GM12878 (cell line): ENCODE results near the gene FBXO38. TPM values are rescaled to one million over a fixed set of nuclear protein-coding genes. Genes with fewer than 3 reads are reported as not detected.

Source experiments
- ATAC-seq: fragments of 200-7000 bp; cut with Tn5 transposase; 3 replicates; pipeline ENCODE4 v1.9.1; 2020; ENCODE audit warnings: mild to moderate bottlenecking, moderate library complexity
- BruUV-seq: library from RNA; stranded (reverse); fragments of 400-500 nt; replicated peaks from 2 replicates; lab custom pipeline; 2021; lab: Mats Ljungman, UMichigan
- CTCF ChIA-PET: fragments of 300-600 bp; sonication (Branson Sonifier 250); formaldehyde crosslinking; extraction: SDS; loops from one replicate; lab custom pipeline; 2021; ENCODE audit warnings: inconsistent platforms; lab: Yijun Ruan, JAX
- POLR2A ChIA-PET: fragments of 350-600 bp; formaldehyde crosslinking; extraction: SDS; loops from one replicate; lab custom pipeline; 2021; ENCODE audit warnings: inconsistent platforms; lab: Charles Lee
- RAD21 ChIA-PET: fragments of 300-600 bp; sonication (Branson Sonifier 250); formaldehyde crosslinking; loops from one replicate; lab custom pipeline; 2023; ENCODE audit warnings: antibody characterized with exemption; ENCODE audit not compliant: unreplicated experiment; lab: Charles Lee
- SMC1A ChIA-PET: fragments of 300-600 bp; sonication (Branson Sonifier 250); formaldehyde crosslinking; loops from one replicate; lab custom pipeline; 2023; ENCODE audit not compliant: unreplicated experiment, uncharacterized antibody; lab: Charles Lee
- DNase-seq: peaks from one replicate; pipeline ENCODE4 v3.0.0-alpha.2; 2011; ENCODE audit warnings: low read depth, low spot score
- FAIRE-seq: peaks from 3 replicates; lab custom pipeline; 2011; peaks lifted over from hg19 to GRCh38; lab: Jason Lieb, UNC
- H2AFZ ChIP-seq: 2 replicates; pipeline ENCODE4 v1.6.0; 2011; ENCODE audit warnings: low read depth, low read length, control low read depth; ENCODE audit not compliant: control insufficient read depth
- H3K27ac ChIP-seq: 2 replicates; pipeline ENCODE4 v1.5.1; 2011; ENCODE audit warnings: control low read depth; ENCODE audit not compliant: control insufficient read depth, insufficient read depth
- H3K27me3 ChIP-seq, 2 experiments: replicated peaks in 1 of 2; 2 replicates each; pipeline versions ENCODE4 v1.6.0 to v1.6.1; 2011; ENCODE audit warnings: low read length in 1 of 2; ENCODE audit not compliant: control insufficient read depth in 2 of 2, insufficient read depth in 2 of 2
- H3K36me3 ChIP-seq, 2 experiments: 2 replicates each; pipeline ENCODE4 v1.5.1; 2011; ENCODE audit warnings: low read length in 1 of 2; ENCODE audit not compliant: control insufficient read depth in 2 of 2, insufficient read depth in 2 of 2
- H3K4me1 ChIP-seq: 2 replicates; pipeline ENCODE4 v1.6.1; 2011; ENCODE audit warnings: mild to moderate bottlenecking, low read length, moderate library complexity, mixed read lengths; ENCODE audit not compliant: control insufficient read depth, insufficient read depth
- H3K4me2 ChIP-seq: 2 replicates; pipeline ENCODE4 v1.6.0; 2011; ENCODE audit warnings: control low read depth; ENCODE audit not compliant: control insufficient read depth, insufficient read depth
- H3K4me3 ChIP-seq: fragments of 200-600 bp; sonication (generic); 2 replicates; pipeline ENCODE4 v1.5.1; 2016
- H3K79me2 ChIP-seq: 2 replicates; pipeline ENCODE4 v1.6.0; 2011; ENCODE audit warnings: low read length; ENCODE audit not compliant: control insufficient read depth, insufficient read depth
- H3K9ac ChIP-seq: 2 replicates; pipeline ENCODE4 v1.8.0; 2011; ENCODE audit warnings: low read length, control low read depth, mixed read lengths; ENCODE audit not compliant: control insufficient read depth, insufficient read depth
- H3K9me3 ChIP-seq: replicated peaks from 3 replicates; pipeline ENCODE4 v1.5.1; 2011; ENCODE audit warnings: mild to moderate bottlenecking, low read length; ENCODE audit not compliant: control insufficient read depth, insufficient read depth
- H4K20me1 ChIP-seq: 2 replicates; pipeline ENCODE4 v1.6.0; 2011; ENCODE audit not compliant: control insufficient read depth, insufficient read depth
- FOXK2 ChIP-seq: fragments of 450-650 bp; IDR thresholded peaks from 2 replicates; pipeline ENCODE4 v1.6.1; 2017; ENCODE audit warnings: mild to moderate bottlenecking, moderate library complexity
- POLR2AphosphoS5 ChIP-seq: IDR thresholded peaks from 2 replicates; pipeline ENCODE4 v1.6.1; 2011; ENCODE audit warnings: mild to moderate bottlenecking, low read length, inconsistent platforms
- RBBP5 ChIP-seq: fragments of 200-600 bp; sonication (generic); conservative IDR thresholded peaks from 2 replicates; pipeline ENCODE4 v1.6.1; 2016
- SREBF1 ChIP-seq: IDR thresholded peaks from 2 replicates; pipeline ENCODE4 v1.6.1; 2012; ENCODE audit warnings: mild to moderate bottlenecking, low read length
- WRNIP1 ChIP-seq: IDR thresholded peaks from 2 replicates; pipeline ENCODE4 v1.6.1; 2011; ENCODE audit warnings: low read depth, low read length, improper control_type of control experiment, borderline replicate concordance
- ZBED1 ChIP-seq: IDR thresholded peaks from 2 replicates; pipeline ENCODE4 v1.6.1; 2016; ENCODE audit warnings: borderline replicate concordance
- ZBTB33 ChIP-seq: fragments of 450-650 bp; IDR thresholded peaks from 2 replicates; pipeline ENCODE4 v1.6.1; 2017; ENCODE audit warnings: mild to moderate bottlenecking
- ZSCAN29 ChIP-seq: fragments of 450-650 bp; IDR thresholded peaks from 2 replicates; pipeline ENCODE4 v1.6.1; 2017; ENCODE audit warnings: mild to moderate bottlenecking, moderate library complexity
- WGBS: methylation state at CpG from one replicate; pipeline ENCODE4 v1.1.6; 2016; ENCODE audit warnings: low lambda C conversion rate; ENCODE audit not compliant: insufficient replicate concordance, insufficient coverage; ENCODE audit errors: missing lambda C conversion rate; 5-methylcytosine and 5-hydroxymethylcytosine counted together
- in situ Hi-C: fragments of 300-500 bp; cut with MboI; formaldehyde crosslinking; loops from 9 replicates; pipeline ENCODE4 v1.14.3; 2018; ENCODE audit warnings: mixed read lengths
- intact Hi-C: fragments of 100-400 bp; cut with micrococcal nuclease; formaldehyde crosslinking; loops from one replicate; pipeline ENCODE4 v1.14.2; 2022; ENCODE audit not compliant: unreplicated experiment
- polyA plus RNA-seq, 11 experiments: library from polyadenylated mRNA; depleted of rRNA in 4 of 11; unstranded in 6 of 11; stranded (reverse) in 5 of 11; fragments of >200 nt; fragmentation: Nextera tagmentation in 4 of 11; fragmentation: Illumina TruSeq in 1 of 11; extraction: Ambion mirVana in 4 of 11; extraction: Trizol in 1 of 11; gene quantifications; 1 replicate in 1 of 11; 2 replicates in 10 of 11; pipeline versions ENCODE4 v1.2.1 to v1.2.3, GENCODE V29; 2011 to 2016; ENCODE audit warnings: inconsistent platforms in 2 of 11, missing spikeins in 2 of 11, low read depth in 1 of 11
- total RNA-seq, 4 experiments: library from RNA; depleted of rRNA in 3 of 4; stranded (reverse); fragments of >200 nt in 3 of 4; fragmentation: Illumina TruSeq in 1 of 4; extraction: Trizol in 1 of 4; gene quantifications; 2 replicates each; pipeline versions ENCODE4 v1.2.1 to v1.2.3, GENCODE V29; 2013 to 2021

FBXO38 gene
- total and polyA plus RNA-seq, 10 of the 15 experiments (the other 5 are each of a cell fraction or from before 2014, with no cell fraction given), result 9.1 to 44.6 (median 28.3) TPM

GRCh38 chr5:148421661-148422060 is 37.9 kb downstream of the FBXO38 start (continued):
- TF ChIP-seq SREBF1 (no peak), POLR2AphosphoS5 (no peak)

GRCh38 chr5:148425808-148426207 is 42.0 kb downstream of the FBXO38 start:
- Histone ChIP-seq H3K4me3 (no peak overlapping the region), H3K9ac (no peak overlapping the region), H2AFZ (no peak overlapping the region), H3K79me2 (no peaks in the 10 kb centered on the region), H3K4me2 (no peak overlapping the region), H3K27ac (no peak overlapping the region), H4K20me1 (no peaks in the 10 kb centered on the region), H3K36me3 (peaks cover 12 to 40% of the 10 kb centered on the region in 2 experiments), H3K27me3 (no peaks in the 10 kb centered on the region), H3K9me3 (no peaks in the 10 kb centered on the region), H3K4me1 (no peaks in the 10 kb centered on the region)
- no TSS peak for BruUV-seq
- in situ Hi-C loops (no loop called here), intact Hi-C loops (no loop called here)
- ATAC-seq (no peak), DNase-seq (no peak), FAIRE-seq (no peak)
- TF ChIP-seq RBBP5, result no peak
- no peak for TF ChIP-seq ZBTB33
- TF ChIP-seq ZBED1, result no peak
- TF ChIP-seq POLR2AphosphoS5, result no peak
- TF ChIP-seq WRNIP1, result no peak
- no peak for TF ChIP-seq FOXK2
- no peak for TF ChIP-seq ZSCAN29
- RAD21 ChIA-PET, result no interaction called here
- CTCF ChIA-PET, result no interaction called here
- POLR2A ChIA-PET, result no interaction called here
- SMC1A ChIA-PET, result no interaction called here
- 95% methylated on average over 1 of the region's 1 CpG for WGBS
